GM21619 (cell line): ENCODE data around the gene EMILIN1.

ENCODE experiments used
- ATAC-seq: cut with Tn5 transposase; IDR thresholded peaks from one replicate; pipeline ENCODE4 v1.9.1; 2021; ENCODE audit not compliant: unreplicated experiment

Gene EMILIN1

DNA sequence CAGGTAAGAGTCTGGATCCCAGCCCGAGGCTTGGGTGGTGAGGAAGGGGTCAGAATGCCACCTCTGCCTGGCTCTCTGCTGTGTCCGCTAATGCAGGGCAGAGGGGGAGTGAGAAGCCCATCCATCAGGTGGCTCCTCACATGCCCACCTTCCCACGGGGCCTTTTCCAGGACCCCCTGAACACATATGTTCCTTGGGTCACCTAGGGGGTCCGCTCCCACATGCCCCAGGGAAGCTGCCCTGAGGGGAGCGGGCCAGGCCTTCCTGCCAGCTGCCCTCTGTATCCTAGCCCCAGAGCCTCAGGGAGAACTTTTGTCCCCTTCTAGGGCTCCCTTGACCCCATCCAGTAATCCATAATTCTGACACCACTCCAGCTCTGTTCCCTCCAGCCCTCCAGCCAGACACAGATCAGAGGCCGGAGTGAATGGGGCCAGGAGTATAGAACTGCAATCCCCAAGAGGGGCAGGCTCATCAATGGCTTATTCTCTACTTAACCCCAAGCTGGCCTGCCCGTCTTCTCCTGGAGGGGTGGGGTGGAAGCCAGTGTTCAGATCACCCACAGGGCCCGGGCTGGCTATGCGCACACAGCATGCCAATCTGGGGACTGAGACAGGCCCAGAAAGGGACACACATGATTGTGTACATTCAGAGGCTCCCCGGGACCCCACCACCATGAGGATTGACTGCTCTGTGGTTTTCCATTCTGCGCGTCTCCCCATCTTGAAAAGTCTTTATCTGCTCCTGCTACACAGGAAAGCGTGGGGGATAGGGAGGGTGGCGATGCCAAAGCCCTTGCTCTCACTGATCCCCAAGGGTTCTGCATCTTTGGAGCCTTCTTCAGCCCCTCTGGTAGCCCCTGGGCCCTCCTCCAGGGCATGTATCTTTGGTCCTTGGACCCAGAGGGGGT, 1.1 kb downstream of the EMILIN1 start:
- ATAC-seq, result no peak

GRCh38 chr2:27080140-27080469, 1.7 kb downstream of the EMILIN1 start:
- no peak for ATAC-seq

GRCh38 chr2:27080603-27080936, 2.2 kb downstream of the EMILIN1 start:
- ATAC-seq, result no peak

- ATAC-seq, result no peak
These were observed 3.8 kb downstream of the EMILIN1 start for GRCh38 chr2:27081984-27082772.

DNA sequence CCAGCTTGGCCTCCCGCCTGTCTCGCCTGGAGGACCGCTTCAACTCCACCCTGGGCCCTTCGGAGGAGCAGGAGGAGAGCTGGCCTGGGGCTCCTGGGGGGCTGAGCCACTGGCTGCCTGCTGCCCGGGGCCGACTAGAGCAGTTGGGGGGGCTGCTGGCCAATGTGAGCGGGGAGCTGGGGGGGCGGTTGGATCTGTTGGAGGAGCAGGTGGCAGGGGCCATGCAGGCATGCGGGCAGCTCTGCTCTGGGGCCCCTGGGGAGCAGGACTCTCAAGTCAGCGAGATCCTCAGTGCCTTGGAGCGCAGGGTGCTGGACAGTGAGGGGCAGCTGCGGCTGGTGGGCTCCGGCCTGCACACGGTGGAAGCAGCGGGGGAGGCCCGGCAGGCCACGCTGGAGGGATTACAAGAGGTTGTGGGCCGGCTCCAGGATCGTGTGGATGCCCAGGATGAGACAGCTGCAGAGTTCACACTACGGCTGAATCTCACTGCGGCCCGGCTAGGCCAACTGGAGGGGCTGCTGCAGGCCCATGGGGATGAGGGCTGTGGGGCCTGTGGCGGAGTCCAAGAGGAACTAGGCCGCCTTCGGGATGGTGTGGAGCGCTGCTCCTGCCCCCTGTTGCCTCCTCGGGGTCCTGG, 4.5 kb downstream of the EMILIN1 start:
- ATAC-seq, result no peak

DNA sequence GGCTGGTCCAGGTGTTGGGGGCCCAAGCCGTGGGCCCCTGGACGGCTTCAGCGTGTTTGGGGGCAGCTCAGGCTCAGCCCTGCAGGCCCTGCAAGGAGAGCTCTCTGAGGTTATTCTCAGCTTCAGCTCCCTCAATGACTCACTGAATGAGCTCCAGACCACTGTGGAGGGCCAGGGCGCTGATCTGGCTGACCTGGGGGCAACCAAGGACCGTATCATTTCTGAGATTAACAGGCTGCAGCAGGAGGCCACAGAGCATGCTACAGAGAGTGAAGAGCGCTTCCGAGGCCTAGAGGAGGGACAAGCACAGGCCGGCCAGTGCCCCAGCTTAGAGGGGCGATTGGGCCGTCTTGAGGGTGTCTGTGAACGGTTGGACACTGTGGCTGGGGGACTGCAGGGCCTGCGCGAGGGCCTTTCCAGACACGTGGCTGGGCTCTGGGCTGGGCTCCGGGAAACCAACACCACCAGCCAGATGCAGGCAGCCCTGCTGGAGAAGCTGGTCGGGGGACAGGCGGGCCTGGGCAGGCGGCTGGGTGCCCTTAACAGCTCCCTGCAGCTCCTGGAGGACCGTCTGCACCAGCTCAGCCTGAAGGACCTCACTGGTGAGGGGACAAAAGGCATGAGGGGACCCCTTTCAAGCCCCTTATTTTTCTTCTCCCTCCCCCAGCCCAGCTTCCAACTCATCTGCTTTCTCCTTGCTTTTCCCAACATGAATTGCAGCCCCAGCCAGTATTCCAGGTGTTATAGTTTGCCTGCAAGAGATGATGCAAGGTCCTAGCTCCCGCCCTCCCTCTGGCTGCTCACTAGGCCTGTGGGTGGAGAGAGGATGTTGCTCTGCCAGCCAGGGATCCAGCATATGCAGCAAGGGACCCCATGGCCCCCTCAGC, 5.2 kb downstream of the EMILIN1 start:
- ATAC-seq, result no peak

DNA sequence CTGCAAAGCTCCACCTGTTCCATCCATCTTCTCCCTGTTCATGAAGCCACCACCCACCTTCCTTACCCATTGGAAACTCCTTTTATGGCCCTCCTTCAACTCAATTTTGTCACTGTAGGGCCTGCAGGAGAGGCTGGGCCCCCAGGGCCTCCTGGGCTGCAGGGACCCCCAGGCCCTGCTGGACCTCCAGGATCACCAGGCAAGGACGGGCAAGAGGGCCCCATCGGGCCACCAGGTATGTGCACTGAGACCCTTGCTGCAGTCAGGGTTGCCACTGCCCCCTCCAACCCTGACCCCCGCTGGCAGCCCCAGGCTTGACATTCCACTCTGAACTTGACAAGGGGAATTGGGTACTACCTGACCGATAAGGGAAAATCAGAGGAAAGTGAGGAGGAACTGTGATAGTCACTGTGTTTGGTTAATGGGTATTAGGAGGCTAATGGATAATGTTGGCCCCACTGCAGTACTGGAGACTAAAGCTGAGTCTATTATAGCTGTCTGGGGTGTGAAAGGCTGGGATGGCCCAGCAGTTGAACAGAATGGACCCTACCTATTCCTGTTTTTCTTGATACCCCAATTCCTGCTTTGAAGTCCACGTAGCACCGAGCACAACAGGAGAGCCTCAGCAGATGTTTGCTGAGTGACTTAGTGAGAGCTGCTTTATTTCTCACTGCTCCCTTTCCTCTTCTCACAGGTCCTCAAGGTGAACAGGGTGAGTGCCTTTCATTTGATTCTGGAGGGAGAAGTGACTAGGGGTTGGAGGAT, 6.1 kb downstream of the EMILIN1 start:
- no peak for ATAC-seq

DNA sequence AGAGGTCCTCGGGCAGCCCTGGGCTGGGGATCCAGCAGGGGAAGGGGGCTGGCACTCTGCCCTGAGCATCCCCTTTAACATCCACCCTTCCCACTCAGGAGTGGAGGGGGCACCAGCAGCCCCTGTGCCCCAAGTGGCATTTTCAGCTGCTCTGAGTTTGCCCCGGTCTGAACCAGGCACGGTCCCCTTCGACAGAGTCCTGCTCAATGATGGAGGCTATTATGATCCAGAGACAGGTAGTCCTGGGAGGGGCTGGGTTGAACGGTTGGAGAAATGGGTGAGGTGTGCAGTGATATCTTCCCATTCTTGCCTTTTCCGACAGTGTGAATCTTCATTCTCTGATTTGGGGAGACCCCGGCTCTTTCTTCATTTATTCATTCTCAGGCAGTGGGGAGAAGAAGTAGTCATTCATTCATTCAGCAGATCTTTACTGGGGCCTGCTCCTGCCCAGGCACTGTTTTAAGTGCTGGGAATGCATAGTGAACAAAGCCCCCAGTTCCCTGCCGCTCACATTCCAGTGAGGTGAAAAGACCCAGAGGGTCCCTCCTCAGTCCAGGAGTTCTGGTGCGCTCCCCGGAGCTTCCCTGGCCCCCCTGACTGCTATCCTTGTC, 6.8 kb downstream of the EMILIN1 start:
- ATAC-seq, result no peak

DNA sequence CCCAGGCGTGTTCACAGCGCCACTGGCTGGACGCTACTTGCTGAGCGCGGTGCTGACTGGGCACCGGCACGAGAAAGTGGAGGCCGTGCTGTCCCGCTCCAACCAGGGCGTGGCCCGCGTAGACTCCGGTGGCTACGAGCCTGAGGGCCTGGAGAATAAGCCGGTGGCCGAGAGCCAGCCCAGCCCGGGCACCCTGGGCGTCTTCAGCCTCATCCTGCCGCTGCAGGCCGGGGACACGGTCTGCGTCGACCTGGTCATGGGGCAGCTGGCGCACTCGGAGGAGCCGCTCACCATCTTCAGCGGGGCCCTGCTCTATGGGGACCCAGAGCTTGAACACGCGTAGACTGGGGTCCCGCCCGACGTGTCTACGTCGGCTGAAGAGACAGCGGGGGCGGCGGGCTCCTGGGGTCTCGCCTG, 7.3 kb downstream of the EMILIN1 start:
- ATAC-seq, result peak; percentile 8

DNA sequence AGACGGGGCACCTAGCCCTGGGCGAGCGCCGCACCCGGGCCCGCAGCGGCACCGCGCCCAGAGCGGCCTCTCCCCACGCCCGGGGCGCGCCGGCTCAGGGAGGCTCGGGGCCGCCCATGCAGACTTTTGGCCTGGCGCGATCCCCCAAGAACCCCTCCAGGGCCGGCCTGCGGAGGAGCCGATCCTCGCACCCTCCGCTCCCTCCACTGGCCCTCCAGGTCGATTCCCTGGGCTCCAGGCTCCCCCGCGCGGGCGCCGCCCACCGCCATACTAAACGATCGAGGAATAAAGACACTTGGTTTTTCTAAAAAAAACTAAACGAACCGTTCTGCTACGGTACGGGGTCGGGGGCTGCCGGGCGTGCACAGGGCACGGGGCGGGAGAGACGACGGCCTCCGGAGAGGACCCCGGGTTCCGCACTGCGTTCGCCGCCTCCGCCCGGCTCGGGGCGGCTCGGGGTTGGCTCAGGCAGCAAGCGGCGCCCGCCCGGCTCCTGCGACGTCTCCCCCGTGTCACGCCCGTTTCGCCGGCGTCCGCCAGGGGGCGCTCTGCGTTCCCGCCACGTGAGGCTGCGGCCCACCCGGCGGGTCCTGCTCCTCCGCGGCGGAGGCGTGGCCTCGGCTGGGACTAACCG, 7.8 kb downstream of the EMILIN1 start:
- peak; percentile 64 for ATAC-seq

GRCh38 chr2:27086724-27087593, 8.5 kb downstream of the EMILIN1 start, which contains the start of gene KHK:
Gene KHK (plus strand): TSS chr2:27086772. CDS start chr2:27087260, 488 bp downstream.
- ATAC-seq, result peak; percentile 2

GRCh38 chr2:27087823-27088410, 9.5 kb downstream of the EMILIN1 start:
- ATAC-seq, result no peak

DNA sequence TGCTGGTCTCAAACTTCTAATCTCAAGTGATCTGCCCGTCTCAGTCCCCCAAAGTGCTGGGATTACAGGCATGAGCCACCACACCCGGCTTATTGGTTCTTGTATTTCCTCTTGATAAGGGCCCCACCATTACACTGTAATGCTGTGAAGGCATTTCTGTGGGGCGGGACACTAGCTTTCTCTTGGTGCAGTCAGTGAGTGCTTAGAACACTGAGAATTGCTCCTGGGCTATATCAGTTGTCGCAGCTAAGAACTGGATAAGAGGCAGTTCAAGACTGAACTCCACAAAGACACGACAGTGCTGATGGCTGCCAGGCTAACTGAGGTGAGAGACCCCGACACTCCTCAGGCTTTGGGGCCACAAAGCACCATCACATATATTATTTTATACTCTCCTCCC, 10.2 kb downstream of the EMILIN1 start:
- no peak for ATAC-seq

- ATAC-seq, result no peak
These were observed 10.9 kb downstream of the EMILIN1 start for GRCh38 chr2:27089111-27089954.

GRCh38 chr2:27091746-27092695, 13.6 kb downstream of the EMILIN1 start:
- no peak for ATAC-seq
